ENCODE results near the gene RAMP2. TPM values are rescaled to one million over a fixed set of nuclear protein-coding genes. Genes with fewer than 3 reads are reported as not detected.

RAMP2 gene
- total and polyA plus RNA-seq, 2 of the 13 experiments (the other 11 are each of a cell fraction or from before 2014, with no cell fraction given): 1.4 to 5.2 TPM

DNA sequence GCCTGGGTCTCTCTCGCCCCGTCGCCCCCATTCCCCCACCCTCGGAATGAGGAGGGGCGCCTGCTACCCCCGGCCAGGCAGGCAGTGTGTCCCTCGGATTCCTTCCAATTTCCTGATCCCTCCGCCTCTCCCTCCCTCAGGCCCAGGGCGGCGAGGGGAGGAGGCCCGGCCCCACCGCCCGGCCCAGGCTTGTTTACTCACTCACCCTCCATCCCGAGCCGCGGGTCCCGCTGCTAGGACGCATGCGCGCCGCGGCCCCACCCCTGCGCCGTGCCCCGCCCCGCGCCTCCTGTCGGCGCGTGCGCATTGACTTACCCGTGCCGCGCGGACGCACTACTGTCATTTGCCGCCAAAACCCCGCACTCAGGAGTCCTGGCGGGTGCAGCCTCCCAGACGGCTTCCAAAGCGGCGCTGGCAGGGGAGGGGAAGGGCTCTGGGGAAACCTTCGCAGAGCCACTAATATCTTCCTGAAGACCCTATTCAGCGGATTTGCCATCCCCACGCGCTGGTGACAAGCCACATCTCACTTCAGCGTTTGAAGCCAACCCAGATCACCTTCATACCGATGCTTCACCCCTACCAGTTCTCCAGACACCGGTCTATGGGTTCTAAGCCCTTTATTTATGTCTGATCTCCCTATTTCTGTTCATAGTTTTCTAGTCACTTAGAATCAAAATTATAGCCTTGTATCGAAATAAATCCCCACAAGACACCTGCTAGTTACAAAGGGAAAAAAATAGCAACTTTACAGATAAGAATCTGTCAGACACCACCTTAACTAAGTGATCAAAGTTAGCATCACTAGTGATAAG lies 16.0 kb upstream of the RAMP2 start, which contains the start of gene EZH1 (continued):
- TF ChIP-seq PRMT3 (CRISPR knock-in tag; IDR thresholded peaks at IDR 0.05; ENCODE audit: borderline replicate concordance, low read depth): no peak
- peak; percentile 55 for TF ChIP-seq ZSCAN9 (CRISPR knock-in tag; IDR thresholded peaks at IDR 0.05; ENCODE audit: borderline replicate concordance)
- TF ChIP-seq MAFF (IDR thresholded peaks at IDR 0.05; ENCODE audit: low read depth, low read length): no peak
- TF ChIP-seq ZNF598 (CRISPR knock-in tag; IDR thresholded peaks at IDR 0.05; ENCODE audit: borderline replicate concordance): peak; percentile 60; the same call in 1 of the 2 replicates
- peak; percentile 57; the same call in 1 of the 2 replicates for TF ChIP-seq AKAP8 (CRISPR knock-in tag; IDR thresholded peaks at IDR 0.05)
- 0 out of 2 replicates have a peak, but pooled peaks have one; percentile 43 for TF ChIP-seq ZNF530 (CRISPR knock-in tag; IDR thresholded peaks at IDR 0.05; ENCODE audit: low read depth)
- no peak; the same call in 1 of the 2 replicates for TF ChIP-seq ZNF776 (CRISPR knock-in tag; IDR thresholded peaks at IDR 0.05)
- peak; percentile 92; the same call in 1 of the 2 replicates for TF ChIP-seq REL (CRISPR knock-in tag; conservative IDR thresholded peaks at IDR 0.05)
- TF ChIP-seq, protein P1, sequence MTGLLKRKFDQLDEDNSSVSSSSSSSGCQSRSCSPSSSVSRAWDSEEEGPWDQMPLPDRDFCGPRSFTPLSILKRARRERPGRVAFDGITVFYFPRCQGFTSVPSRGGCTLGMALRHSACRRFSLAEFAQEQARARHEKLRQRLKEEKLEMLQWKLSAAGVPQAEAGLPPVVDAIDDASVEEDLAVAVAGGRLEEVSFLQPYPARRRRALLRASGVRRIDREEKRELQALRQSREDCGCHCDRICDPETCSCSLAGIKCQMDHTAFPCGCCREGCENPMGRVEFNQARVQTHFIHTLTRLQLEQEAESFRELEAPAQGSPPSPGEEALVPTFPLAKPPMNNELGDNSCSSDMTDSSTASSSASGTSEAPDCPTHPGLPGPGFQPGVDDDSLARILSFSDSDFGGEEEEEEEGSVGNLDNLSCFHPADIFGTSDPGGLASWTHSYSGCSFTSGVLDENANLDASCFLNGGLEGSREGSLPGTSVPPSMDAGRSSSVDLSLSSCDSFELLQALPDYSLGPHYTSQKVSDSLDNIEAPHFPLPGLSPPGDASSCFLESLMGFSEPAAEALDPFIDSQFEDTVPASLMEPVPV (CRISPR knock-in tag; IDR thresholded peaks at IDR 0.05): peak; percentile 98
- peak; percentile 71; the same call in 1 of the 2 replicates for TF ChIP-seq RELA (CRISPR knock-in tag; IDR thresholded peaks at IDR 0.05)
- TF ChIP-seq, protein P2, sequence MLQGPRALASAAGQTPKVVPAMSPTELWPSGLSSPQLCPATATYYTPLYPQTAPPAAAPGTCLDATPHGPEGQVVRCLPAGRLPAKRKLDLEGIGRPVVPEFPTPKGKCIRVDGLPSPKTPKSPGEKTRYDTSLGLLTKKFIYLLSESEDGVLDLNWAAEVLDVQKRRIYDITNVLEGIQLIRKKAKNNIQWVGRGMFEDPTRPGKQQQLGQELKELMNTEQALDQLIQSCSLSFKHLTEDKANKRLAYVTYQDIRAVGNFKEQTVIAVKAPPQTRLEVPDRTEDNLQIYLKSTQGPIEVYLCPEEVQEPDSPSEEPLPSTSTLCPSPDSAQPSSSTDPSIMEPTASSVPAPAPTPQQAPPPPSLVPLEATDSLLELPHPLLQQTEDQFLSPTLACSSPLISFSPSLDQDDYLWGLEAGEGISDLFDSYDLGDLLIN (CRISPR knock-in tag; IDR thresholded peaks at IDR 0.05; ENCODE audit: borderline replicate concordance): no peak; the same call in 1 of the 2 replicates
- TF ChIP-seq FLYWCH1 (CRISPR knock-in tag; IDR thresholded peaks at IDR 0.05): peak; percentile 95; the same call in 1 of the 2 replicates
- TF ChIP-seq TOPORS (CRISPR knock-in tag; IDR thresholded peaks at IDR 0.05): peak; percentile 89
- peak; percentile 95 for TF ChIP-seq ZNF430 (CRISPR knock-in tag; IDR thresholded peaks at IDR 0.05)
- no peak for TF ChIP-seq NR2F6 (IDR thresholded peaks at IDR 0.05)
- TF ChIP-seq NR2F6 (CRISPR knock-in tag; IDR thresholded peaks at IDR 0.05): no peak; the same call in 1 of the 2 replicates
- peak; percentile 72; the same call in 1 of the 2 replicates for TF ChIP-seq ZMYM2 (CRISPR knock-in tag; IDR thresholded peaks at IDR 0.05)
- TF ChIP-seq, protein P3, sequence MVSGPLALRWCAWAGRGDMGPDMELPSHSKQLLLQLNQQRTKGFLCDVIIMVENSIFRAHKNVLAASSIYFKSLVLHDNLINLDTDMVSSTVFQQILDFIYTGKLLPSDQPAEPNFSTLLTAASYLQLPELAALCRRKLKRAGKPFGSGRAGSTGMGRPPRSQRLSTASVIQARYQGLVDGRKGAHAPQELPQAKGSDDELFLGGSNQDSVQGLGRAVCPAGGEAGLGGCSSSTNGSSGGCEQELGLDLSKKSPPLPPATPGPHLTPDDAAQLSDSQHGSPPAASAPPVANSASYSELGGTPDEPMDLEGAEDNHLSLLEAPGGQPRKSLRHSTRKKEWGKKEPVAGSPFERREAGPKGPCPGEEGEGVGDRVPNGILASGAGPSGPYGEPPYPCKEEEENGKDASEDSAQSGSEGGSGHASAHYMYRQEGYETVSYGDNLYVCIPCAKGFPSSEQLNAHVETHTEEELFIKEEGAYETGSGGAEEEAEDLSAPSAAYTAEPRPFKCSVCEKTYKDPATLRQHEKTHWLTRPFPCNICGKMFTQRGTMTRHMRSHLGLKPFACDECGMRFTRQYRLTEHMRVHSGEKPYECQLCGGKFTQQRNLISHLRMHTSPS (CRISPR knock-in tag; IDR thresholded peaks at IDR 0.05; ENCODE audit: low read depth): no peak
